SK-N-MC (cell line): ENCODE results near the gene POLK.
"Not testable (repeated sequence)": the region's sequence is repeated elsewhere in the genome, so short reads cannot be mapped to it uniquely, and the experiment has no call there.

ENCODE experiments used
- DNase-seq: peaks from one replicate; pipeline ENCODE4 v3.0.0-alpha.2; 2011; ENCODE audit warnings: low read depth, low spot score
- H3K27ac ChIP-seq: fragments of 200-600 bp; sonication (generic); 2 replicates; pipeline ENCODE4 v1.5.1; 2016; ENCODE audit warnings: mixed run types
- H3K36me3 ChIP-seq: fragments of 200-600 bp; sonication (generic); 2 replicates; pipeline ENCODE4 v1.6.1; 2017; ENCODE audit warnings: antibody characterized with exemption, low read length, mixed read lengths; ENCODE audit not compliant: insufficient read depth
- H3K4me3 ChIP-seq: fragments of 200-600 bp; sonication (generic); 2 replicates; pipeline ENCODE4 v1.5.1; 2016
- H3K9ac ChIP-seq: fragments of 200-600 bp; sonication (generic); 2 replicates; pipeline ENCODE4 v1.8.0; 2017; ENCODE audit warnings: mixed run types, mixed read lengths; ENCODE audit not compliant: insufficient read length
- H3K9me3 ChIP-seq: fragments of 200-600 bp; sonication (generic); 2 replicates; pipeline ENCODE4 v1.6.1; 2017; ENCODE audit warnings: low read depth, mild to moderate bottlenecking, antibody characterized with exemption, low read length, moderate library complexity, mixed read lengths
- EZH2 ChIP-seq: fragments of 200-600 bp; sonication (generic); IDR thresholded peaks from one replicate; pipeline ENCODE4 v1.6.1; 2017; ENCODE audit warnings: antibody characterized with exemption
- FOXP2 ChIP-seq: optimal IDR thresholded peaks from 2 replicates; pipeline ENCODE3; 2011; ENCODE audit warnings: mild to moderate bottlenecking, moderate library complexity; ENCODE audit not compliant: insufficient read depth; ENCODE audit errors: extremely low read length, control extremely low read depth
- POLR2AphosphoS5 ChIP-seq: IDR thresholded peaks from 2 replicates; pipeline ENCODE4 v1.6.1; 2012; ENCODE audit warnings: mild to moderate bottlenecking, low read depth, low read length, borderline replicate concordance

POLK gene

GRCh38 chr5:75601567-75601966, 89.9 kb downstream of the POLK start:
- TF ChIP-seq FOXP2 (no peak), EZH2 (no peak), POLR2AphosphoS5 (no peak)
- Histone ChIP-seq H3K4me3 (no peak overlapping the region), H3K9ac (no peak overlapping the region), H3K36me3 (peaks cover 10% of the 10 kb centered on the region), H3K9me3 (no peaks in the 10 kb centered on the region), H3K27ac (no peak overlapping the region)
- DNase-seq: no peak

GRCh38 chr5:75601996-75602395, 90.3 kb downstream of the POLK start:
- Histone ChIP-seq H3K4me3 (no peak overlapping the region), H3K36me3 (peaks cover 6% of the 10 kb centered on the region; the same call in 1 of the 2 replicates), H3K9ac (no peak overlapping the region), H3K9me3 (no peaks in the 10 kb centered on the region), H3K27ac (no peak overlapping the region)
- no peak for DNase-seq
- TF ChIP-seq FOXP2 (no peak), POLR2AphosphoS5 (no peak), EZH2 (no peak)

- no peaks in the 10 kb centered on the region for H3K9me3 ChIP-seq
- no peak overlapping the region for H3K27ac ChIP-seq
- no peak for DNase-seq
- TF ChIP-seq FOXP2 (no peak), EZH2 (no peak), POLR2AphosphoS5 (no peak)
- H3K36me3 ChIP-seq: peaks cover 6% of the 10 kb centered on the region; the same call in 1 of the 2 replicates
- H3K4me3 ChIP-seq: no peak overlapping the region
- H3K9ac ChIP-seq: no peak overlapping the region
These were observed 91.7 kb downstream of the POLK start for GRCh38 chr5:75603371-75603770.

- no peaks in the 10 kb centered on the region for H3K9me3 ChIP-seq
- no peak for DNase-seq
- no peak overlapping the region for H3K4me3 ChIP-seq
- H3K9ac ChIP-seq: no peak overlapping the region
- H3K36me3 ChIP-seq: peaks cover 6% of the 10 kb centered on the region; the same call in 1 of the 2 replicates
- no peak overlapping the region for H3K27ac ChIP-seq
- no peak for TF ChIP-seq FOXP2
- no peak for TF ChIP-seq EZH2
These were observed 92.1 kb downstream of the POLK start for GRCh38 chr5:75603821-75604220.

GRCh38 chr5:75607341-75607740, 95.7 kb downstream of the POLK start:
- not testable (repeated sequence) for H3K9ac ChIP-seq

GRCh38 chr5:75608870-75609269, 97.2 kb downstream of the POLK start:
- DNase-seq: no peak
- Histone ChIP-seq H3K9ac (no peak overlapping the region), H3K9me3 (no peaks in the 10 kb centered on the region), H3K27ac (no peak overlapping the region), H3K4me3 (no peak overlapping the region), H3K36me3 (no peaks in the 10 kb centered on the region)
- TF ChIP-seq FOXP2 (no peak), POLR2AphosphoS5 (no peak), EZH2 (no peak)

More at GRCh38 chr5:75607341-75607740, 95.7 kb downstream of the POLK start:
- not testable (repeated sequence) for H3K4me3 ChIP-seq, H3K36me3 ChIP-seq, H3K27ac ChIP-seq, DNase-seq, H3K9me3 ChIP-seq

GRCh38 chr5:75610201-75610600, 98.5 kb downstream of the POLK start:
- Histone ChIP-seq H3K4me3 (no peak overlapping the region), H3K9ac (no peak overlapping the region), H3K36me3 (no peaks in the 10 kb centered on the region), H3K27ac (no peak overlapping the region), H3K9me3 (no peaks in the 10 kb centered on the region)
- DNase-seq: no peak
- TF ChIP-seq POLR2AphosphoS5 (no peak), FOXP2 (no peak)

GRCh38 chr5:75610859-75611310, 99.2 kb downstream of the POLK start:
- not testable (repeated sequence) for H3K4me3 ChIP-seq, H3K9ac ChIP-seq, DNase-seq, H3K36me3 ChIP-seq, H3K27ac ChIP-seq, H3K9me3 ChIP-seq

GRCh38 chr5:75611311-75612225, 99.9 kb downstream of the POLK start, which contains the start of gene ANKDD1B:
ANKDD1B (plus strand) TSS chr5:75611453; CDS start chr5:75611635, 182 bp downstream.
- Histone ChIP-seq H3K27ac (no peak within 1 kb of the TSS), H3K4me3 (no peak within 1 kb of the TSS), H3K9ac (no peak within 1 kb of the TSS), H3K9me3 (no peaks in the 10 kb centered on the region), H3K36me3 (no peaks in the 10 kb centered on the region)
- DNase-seq: no peak
- TF ChIP-seq FOXP2 (no peak), POLR2AphosphoS5 (no peak), EZH2 (no peak)
